Renal cortical epithelial cell (primary cell): ENCODE measurements around the gene FOXQ1. TPM values are rescaled to one million over a fixed set of nuclear protein-coding genes. Genes with fewer than 3 reads are reported as not detected.

Source experiments
- DNase-seq: peaks from one replicate; pipeline ENCODE4 v3.0.0-alpha.2; 2011; ENCODE audit warnings: low read depth
- total RNA-seq: library from RNA; depleted of rRNA; stranded (reverse); fragments of >200 nt; gene quantifications from 2 replicates; pipeline ENCODE4 v1.2.3, GENCODE V29; 2014

FOXQ1 gene
- total RNA-seq: 0.52 and 0.65 TPM in 2 replicates

- peak; percentile 54 for DNase-seq
These were observed at the start of gene FOXQ1 for GRCh38 chr6:1311400-1312202. FOXQ1 (plus strand) TSS chr6:1312098; CDS start chr6:1312705, 607 bp downstream.

GRCh38 chr6:1262704-1263038, 49.2 kb upstream of the FOXQ1 start:
- DNase-seq: no peak

DNA sequence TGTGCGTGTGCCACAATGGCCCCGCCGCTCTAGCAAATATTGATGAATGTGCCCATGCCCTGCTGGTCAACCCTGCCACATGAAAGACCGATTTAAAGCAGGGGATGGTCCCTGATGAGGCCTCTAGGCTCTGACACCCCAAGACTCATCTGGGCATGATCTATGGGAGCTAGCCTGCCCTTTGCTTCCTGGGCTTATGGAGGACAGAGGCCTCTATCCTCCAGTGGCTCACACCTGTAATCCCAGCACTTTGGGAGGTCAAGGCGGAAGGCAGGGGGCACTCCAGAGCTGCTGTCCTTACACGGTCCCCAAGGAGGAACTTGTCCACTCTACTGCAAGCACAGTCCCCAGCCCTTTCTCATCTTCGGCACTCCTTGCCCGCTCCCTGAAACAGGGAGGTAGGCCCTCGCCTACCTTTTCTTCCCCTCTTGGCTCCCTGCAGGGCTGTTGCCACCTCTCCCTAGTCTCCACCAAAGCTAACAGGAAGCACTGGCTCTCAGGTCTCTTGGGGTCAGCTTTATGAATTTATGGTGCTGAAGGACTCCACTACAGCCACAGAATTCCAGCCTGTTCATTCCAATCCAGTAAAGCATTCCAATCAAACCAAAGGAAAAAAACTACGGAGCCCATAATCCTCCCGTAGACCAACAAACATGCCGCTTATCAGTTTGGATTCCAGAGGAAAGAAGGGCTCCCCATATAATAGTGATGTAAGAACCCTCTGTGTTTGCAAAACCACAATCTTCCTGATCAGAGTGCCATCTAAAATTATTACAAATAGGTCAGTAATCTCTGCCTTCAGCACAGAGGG, 48.7 kb upstream of the FOXQ1 start:
- no peak for DNase-seq

DNA sequence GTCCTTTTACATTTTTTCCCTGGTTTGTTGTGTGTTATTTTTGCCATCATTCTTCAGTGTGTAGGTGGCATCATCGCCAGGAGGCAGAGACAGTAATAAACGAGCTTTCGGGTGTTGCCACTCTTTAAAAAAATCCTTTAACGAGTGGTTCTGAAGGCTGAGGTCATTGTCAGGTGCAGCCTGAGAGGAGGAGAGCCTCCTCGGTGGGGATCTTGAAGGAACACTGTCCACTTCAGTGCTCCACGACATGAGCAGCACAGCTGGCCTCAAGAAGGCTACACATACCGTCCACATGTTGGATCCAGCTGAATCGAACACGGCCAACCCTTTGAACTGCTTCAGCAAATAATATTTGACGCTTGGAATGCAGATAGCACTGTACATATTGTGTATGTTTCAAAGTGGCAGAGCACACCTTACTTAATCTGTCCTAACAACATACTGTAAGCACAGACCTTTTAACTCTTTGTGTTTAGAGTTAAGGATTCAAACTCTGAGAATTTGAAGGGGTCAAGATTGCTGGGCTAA, 48.0 kb upstream of the FOXQ1 start:
- DNase-seq: no peak

- no peak for DNase-seq
These were observed 47.1 kb upstream of the FOXQ1 start for GRCh38 chr6:1264619-1265445.

DNA sequence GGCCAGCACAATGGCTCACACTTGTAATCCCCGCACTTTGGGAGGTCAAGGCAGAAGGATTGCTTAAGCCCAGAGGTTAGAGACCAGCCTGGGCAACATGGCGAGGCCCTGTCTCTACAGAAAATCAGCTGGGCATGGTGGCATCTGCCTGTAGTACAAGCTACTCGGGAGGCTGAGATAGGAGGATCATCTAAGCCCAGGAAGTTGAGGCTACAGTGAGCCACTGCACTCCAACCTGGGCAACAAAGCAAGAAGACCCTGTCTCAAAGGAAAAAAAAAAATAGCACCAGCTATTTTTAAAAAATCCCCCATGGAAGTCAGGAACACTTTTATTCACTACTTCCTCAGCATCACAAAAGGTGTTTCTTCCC, 45.2 kb upstream of the FOXQ1 start:
- DNase-seq: no peak

- peak; percentile 91 for DNase-seq
These were observed 44.7 kb upstream of the FOXQ1 start for GRCh38 chr6:1267057-1267732.

GRCh38 chr6:1267790-1268762, 43.8 kb upstream of the FOXQ1 start:
- DNase-seq: no peak

GRCh38 chr6:1271071-1271763, 40.7 kb upstream of the FOXQ1 start:
- DNase-seq: no peak

DNA sequence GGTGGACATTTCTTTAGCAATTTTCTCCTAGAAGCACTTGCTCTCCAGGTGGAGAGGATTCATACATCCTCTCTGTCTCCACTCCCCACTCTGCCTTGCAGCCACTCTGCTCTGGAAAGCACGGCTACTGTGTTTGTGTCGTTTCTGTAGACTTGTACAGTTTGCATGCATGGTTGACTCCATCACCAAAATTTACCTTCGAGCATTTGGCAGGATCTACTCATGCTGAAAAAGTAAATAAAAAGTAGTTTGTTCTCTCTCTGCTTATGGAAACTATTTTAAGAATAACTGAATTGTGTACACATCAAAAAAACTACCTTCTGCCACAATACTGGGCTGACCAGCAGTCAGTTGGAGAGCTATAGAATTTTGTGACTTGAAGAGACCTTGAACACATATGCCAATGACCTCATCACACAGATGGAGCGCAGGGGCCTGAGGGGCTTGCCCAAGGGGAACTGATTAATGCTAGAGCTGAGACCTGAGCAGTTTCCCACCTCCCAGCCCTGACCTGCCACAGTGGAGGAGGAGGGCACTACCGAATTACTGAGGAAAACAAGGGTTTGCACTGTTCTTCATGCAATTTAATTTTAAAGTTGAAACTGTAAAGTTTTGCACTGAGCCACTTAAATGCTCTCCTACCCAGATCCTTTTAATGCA, 33.7 kb upstream of the FOXQ1 start:
- peak; percentile 56 for DNase-seq

DNA sequence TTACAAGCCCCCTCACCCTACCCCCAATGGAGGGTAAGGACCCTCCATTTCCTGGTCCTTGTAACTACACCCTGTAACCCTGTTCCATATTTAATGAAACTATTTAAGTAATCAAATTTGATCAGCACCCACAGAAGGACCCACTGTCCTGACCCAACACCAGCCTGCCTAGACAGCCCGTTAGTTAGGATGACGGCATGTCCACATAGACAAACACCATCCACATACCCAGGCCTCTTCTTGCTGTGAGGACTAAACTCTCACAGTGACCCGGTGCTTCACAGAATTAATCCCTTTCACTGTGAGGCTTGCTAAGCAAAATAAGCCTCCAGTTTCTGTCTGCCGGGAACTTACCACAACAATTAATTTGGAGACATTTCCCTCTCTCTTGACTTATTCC, 32.8 kb upstream of the FOXQ1 start:
- no peak for DNase-seq

DNA sequence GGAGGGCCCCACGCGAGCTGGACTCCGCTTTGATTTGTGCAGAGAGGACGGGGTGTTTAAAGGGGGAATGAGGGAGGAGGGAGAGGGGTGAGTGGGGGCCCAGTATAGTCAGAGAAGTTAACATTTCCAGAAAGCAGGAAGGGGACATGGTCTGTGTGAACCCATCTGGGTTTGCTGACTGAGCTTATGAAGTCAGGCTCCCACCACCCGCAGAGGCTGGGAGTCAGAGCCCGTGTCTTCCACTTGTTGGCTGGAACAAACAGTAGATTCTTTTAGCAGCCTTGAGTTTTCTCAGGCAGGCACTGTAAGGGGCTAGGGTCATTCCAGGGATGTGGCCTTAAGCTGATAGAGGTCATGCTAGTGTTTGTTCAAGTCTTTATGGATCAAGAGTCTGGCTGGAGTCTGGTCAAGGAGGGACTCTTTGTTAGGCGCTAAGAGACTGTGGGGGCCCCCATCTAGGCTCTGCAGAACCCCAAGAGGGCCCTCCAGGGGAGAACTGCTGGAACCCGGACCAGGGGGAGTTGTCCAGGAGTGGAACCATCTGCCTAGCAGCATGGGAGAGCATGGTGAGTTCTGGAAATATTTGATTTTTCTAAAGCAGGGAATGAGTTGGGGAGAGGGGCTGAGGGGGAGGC, 31.1 kb upstream of the FOXQ1 start:
- DNase-seq: no peak

- no peak for DNase-seq
These were observed 30.2 kb upstream of the FOXQ1 start for GRCh38 chr6:1281746-1282145.

DNA sequence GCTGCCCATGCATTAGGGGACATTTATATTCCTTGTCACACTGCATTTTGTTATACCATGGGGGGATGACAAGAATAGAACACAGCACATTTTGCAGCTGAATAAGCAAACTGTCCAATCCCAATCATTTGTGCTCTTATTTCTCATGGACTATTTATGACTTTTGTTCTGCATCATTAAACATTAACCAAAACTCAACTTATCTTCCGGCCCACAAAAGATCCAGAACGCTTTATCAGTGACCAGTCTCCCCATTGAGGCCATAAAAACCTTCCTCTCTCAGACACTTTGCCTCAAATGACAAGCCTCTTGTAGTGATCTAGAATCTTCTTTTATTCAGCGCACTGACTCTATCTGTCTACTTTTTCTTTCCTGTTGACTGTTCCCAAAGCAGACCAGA, 28.4 kb upstream of the FOXQ1 start:
- peak; percentile 54 for DNase-seq

DNA sequence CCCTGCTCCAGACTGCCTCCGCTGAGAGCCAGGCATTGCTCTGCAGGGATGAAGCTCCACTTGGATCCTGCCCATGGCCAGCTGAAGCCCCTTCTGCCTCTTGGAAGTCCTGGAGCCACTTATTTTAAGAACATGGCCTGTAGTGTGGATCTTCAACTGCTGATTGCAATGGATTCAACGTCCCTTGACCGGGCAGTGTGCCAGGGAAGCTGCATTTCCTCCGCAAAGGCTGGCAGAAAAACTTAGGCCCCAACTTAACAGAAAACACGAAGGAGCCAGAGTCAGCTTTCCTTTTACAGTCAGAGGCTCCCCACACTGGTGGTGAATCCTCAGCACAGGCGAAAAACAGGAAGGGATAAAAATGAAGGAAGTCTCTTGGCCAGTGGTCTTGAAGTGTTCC, 26.3 kb upstream of the FOXQ1 start:
- peak; percentile 15 for DNase-seq

- DNase-seq: peak; percentile 96
These were observed 25.9 kb upstream of the FOXQ1 start for GRCh38 chr6:1285956-1286355.

GRCh38 chr6:1287103-1287591, 24.8 kb upstream of the FOXQ1 start:
- peak; percentile 100 for DNase-seq

DNA sequence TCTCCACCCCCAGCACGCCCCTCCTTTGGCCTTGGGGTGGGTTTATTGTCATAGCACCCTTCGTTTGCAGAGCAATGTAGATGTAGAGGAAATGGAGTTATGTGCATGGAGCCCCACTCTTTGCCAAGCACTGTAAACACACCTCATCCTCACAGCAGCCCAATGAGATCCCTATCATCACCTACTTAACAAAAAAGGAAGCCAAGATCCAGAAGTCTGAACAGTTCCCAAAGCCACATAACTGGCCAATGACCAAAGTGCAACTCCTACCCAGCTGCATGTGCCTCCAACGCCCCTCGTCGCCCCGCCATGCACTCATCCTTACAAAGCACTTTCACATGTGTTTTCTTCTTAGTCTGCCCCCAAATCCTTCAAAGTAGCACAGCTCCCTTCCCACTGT, 21.8 kb upstream of the FOXQ1 start:
- DNase-seq: no peak
